Measurements from ENCODE around the gene GNG7. TPM values are rescaled to one million over a fixed set of nuclear protein-coding genes. Genes with fewer than 3 reads are reported as not detected.

GNG7 gene
- total and polyA plus RNA-seq, 7 donors: 1.2 to 8.0 (median 2.6) TPM

DNA sequence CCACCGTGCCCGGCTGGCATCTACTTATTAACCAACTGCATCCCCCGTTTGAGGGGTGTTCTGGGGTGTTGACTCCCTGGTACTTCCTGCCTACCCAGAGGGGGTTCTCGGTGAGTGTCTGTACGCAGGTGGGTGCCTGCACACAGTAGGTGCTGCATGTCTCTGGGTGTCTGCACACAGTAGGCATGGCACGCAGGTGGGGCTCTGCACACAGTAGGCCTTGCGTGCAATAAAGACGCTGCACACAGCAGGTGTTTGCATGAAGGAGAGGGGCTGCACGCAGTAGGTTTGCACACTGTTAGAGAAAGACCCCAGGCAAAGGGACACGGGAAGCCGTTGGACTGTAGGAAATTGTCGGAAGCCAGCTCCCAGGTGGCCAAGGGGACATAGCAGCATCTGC lies 215.4 kb downstream of the GNG7 start:
- WGBS, 2 donors: 76 to 87% methylated on average over 12 of the region's 12 CpGs
- intact Hi-C loops (cut with DNase I): no loop called here

DNA sequence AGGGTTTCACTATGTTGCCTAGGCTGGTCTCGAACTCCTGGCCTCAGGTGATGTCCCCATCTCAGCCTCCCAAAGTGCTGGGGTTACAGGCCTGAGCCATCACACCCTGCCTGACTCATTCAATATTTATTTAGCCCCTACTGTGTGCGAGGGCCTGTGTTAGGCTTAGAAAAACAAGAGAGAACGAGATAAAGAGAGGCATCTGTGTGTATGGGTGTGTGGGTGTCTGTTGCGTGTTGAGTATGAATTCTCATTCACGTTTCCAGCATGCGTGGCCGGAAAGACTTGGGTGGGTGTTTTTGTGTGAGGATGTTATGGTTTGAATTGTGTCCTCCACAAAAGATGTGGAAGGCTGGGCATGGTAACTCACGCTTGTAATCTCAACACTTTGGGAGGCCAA lies 217.1 kb downstream of the GNG7 start:
- H3K27me3 ChIP-seq: no peaks in the 10 kb centered on the region
- DNase-seq: no peak
- H3K36me3 ChIP-seq: no peaks in the 10 kb centered on the region
- H3K9me3 ChIP-seq: peaks cover 0 to 5% (median 2%) of the 10 kb centered on the region in 4 donors
- peaks cover 0 to 21% (median 18%) of the 10 kb centered on the region in 4 donors for H3K4me1 ChIP-seq
- H3K4me3 ChIP-seq: no peak overlapping the region
- TF ChIP-seq, protein P1, sequence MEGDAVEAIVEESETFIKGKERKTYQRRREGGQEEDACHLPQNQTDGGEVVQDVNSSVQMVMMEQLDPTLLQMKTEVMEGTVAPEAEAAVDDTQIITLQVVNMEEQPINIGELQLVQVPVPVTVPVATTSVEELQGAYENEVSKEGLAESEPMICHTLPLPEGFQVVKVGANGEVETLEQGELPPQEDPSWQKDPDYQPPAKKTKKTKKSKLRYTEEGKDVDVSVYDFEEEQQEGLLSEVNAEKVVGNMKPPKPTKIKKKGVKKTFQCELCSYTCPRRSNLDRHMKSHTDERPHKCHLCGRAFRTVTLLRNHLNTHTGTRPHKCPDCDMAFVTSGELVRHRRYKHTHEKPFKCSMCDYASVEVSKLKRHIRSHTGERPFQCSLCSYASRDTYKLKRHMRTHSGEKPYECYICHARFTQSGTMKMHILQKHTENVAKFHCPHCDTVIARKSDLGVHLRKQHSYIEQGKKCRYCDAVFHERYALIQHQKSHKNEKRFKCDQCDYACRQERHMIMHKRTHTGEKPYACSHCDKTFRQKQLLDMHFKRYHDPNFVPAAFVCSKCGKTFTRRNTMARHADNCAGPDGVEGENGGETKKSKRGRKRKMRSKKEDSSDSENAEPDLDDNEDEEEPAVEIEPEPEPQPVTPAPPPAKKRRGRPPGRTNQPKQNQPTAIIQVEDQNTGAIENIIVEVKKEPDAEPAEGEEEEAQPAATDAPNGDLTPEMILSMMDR (IDR thresholded peaks at IDR 0.05): no peak
- no peak for TF ChIP-seq POLR2A (IDR thresholded peaks at IDR 0.05)
- TF ChIP-seq EP300 (IDR thresholded peaks at IDR 0.05): no peak
- TF ChIP-seq POLR2AphosphoS5 (IDR thresholded peaks at IDR 0.05): no peak
- 76 to 82% methylated on average over 8 of the region's 8 CpGs for WGBS, 2 donors
- intact Hi-C loops (cut with DNase I): no loop called here
- H3K27ac ChIP-seq: no peak overlapping the region

More for the DNA sequence above, 215.4 kb downstream of the GNG7 start:
- Histone ChIP-seq H3K36me3 (no peaks in the 10 kb centered on the region), H3K4me3 (no peak overlapping the region), H3K27me3 (no peaks in the 10 kb centered on the region), H3K4me1 (peaks cover 0 to 32% (median 20%) of the 10 kb centered on the region in 4 donors), H3K9me3 (peaks cover 0 to 5% (median 2%) of the 10 kb centered on the region in 4 donors), H3K27ac (no peak overlapping the region)
- DNase-seq: no peak
- TF ChIP-seq, protein P1 (IDR thresholded peaks at IDR 0.05): no peak
- TF ChIP-seq POLR2AphosphoS5 (IDR thresholded peaks at IDR 0.05): no peak
- TF ChIP-seq EP300 (IDR thresholded peaks at IDR 0.05): no peak
- TF ChIP-seq POLR2A (IDR thresholded peaks at IDR 0.05): no peak

DNA sequence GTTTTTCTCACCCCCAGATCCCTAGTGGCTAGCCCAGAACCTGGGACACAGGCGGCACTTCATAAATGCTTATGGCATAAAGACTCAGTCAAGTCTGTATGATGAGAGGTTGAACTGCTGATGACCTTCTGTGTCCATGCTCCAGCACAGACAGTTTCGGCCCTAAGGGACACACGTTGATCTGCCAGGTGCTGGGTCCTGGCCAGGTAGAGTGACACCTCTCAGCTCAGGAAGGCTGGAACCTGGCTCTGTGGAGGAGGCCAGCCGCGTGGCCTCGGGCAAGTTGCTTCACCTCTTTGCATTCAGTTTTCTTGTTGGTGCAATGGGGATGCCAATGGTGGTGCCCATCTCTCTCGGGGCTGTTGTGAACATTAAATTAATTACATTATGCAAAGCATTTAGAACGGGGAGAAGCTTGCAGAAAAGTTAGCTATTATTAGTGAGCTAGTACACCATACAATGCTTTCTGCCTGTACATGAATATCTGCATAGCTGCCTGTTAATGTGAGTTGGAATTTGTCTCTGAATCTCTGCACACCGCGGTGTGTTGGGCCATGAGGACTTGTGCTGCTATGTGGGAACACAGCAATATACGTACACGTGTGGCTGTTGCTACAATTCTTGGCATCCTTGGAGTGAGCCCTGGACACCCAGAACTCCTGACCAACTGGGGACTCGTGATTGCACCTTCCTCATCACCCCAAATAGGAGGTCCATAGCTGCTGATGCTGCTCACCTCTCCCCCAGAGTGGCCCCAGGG lies 218.1 kb downstream of the GNG7 start:
- Histone ChIP-seq H3K36me3 (no peaks in the 10 kb centered on the region), H3K4me1 (peaks cover 0 to 17% (median 14%) of the 10 kb centered on the region in 4 donors), H3K4me3 (no peak overlapping the region), H3K27ac (no peak overlapping the region), H3K27me3 (no peaks in the 10 kb centered on the region), H3K9me3 (peaks cover 0 to 5% (median 2%) of the 10 kb centered on the region in 4 donors)
- intact Hi-C loops (cut with DNase I): no loop called here
- TF ChIP-seq, protein P1 (IDR thresholded peaks at IDR 0.05): no peak
- no peak for TF ChIP-seq EP300 (IDR thresholded peaks at IDR 0.05)
- no peak for TF ChIP-seq POLR2AphosphoS5 (IDR thresholded peaks at IDR 0.05)
- no peak for TF ChIP-seq POLR2A (IDR thresholded peaks at IDR 0.05)
- 82 to 89% methylated on average over 13 of the region's 13 CpGs for WGBS, 2 donors
- DNase-seq: no peak

DNA sequence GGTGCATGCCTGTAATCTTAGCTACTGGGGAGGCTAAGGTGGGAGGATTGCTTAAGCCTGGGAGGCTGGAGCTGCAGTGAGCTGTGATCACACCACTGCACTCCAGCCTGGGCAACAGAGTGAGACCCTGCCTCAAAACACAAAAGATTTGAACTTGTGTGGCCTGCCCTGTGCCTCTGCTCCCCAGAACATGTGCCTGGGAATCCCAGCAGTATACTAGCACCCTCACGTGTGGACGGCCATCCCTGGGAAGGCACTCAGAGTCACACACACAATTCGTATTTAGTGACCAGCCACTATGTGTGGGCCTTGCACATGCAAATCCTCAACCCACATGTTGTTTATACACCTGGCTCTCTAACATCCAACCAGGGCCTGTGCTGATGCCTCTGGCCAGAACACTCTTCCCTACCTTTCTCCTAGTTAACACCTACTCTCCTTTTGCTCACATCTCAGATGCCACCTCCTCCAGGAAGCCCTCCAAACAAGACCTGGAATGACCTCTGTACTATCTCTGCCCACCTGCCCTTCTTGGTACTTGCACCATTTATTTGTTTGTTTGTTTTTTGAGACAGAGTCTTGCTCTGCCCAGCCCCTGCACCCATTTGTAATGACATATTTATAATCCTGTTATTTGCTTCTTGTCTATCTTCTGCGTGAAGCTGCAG lies 218.9 kb downstream of the GNG7 start:
- WGBS, 2 donors: 84 to 93% methylated on average over 4 of the region's 4 CpGs
- Histone ChIP-seq H3K9me3 (peaks cover 0 to 5% (median 2%) of the 10 kb centered on the region in 4 donors), H3K4me3 (no peak overlapping the region), H3K4me1 (peaks cover 0 to 17% (median 15%) of the 10 kb centered on the region in 4 donors), H3K27ac (no peak overlapping the region), H3K27me3 (no peaks in the 10 kb centered on the region), H3K36me3 (no peaks in the 10 kb centered on the region)
- TF ChIP-seq EP300 (IDR thresholded peaks at IDR 0.05) (no peak), POLR2A (IDR thresholded peaks at IDR 0.05) (no peak), POLR2AphosphoS5 (IDR thresholded peaks at IDR 0.05) (no peak)
- TF ChIP-seq, protein P1 (IDR thresholded peaks at IDR 0.05): no peak
- intact Hi-C loops (cut with DNase I): no loop called here
- DNase-seq: no peak
